Measurements from ENCODE around the gene ZP3.

DNA sequence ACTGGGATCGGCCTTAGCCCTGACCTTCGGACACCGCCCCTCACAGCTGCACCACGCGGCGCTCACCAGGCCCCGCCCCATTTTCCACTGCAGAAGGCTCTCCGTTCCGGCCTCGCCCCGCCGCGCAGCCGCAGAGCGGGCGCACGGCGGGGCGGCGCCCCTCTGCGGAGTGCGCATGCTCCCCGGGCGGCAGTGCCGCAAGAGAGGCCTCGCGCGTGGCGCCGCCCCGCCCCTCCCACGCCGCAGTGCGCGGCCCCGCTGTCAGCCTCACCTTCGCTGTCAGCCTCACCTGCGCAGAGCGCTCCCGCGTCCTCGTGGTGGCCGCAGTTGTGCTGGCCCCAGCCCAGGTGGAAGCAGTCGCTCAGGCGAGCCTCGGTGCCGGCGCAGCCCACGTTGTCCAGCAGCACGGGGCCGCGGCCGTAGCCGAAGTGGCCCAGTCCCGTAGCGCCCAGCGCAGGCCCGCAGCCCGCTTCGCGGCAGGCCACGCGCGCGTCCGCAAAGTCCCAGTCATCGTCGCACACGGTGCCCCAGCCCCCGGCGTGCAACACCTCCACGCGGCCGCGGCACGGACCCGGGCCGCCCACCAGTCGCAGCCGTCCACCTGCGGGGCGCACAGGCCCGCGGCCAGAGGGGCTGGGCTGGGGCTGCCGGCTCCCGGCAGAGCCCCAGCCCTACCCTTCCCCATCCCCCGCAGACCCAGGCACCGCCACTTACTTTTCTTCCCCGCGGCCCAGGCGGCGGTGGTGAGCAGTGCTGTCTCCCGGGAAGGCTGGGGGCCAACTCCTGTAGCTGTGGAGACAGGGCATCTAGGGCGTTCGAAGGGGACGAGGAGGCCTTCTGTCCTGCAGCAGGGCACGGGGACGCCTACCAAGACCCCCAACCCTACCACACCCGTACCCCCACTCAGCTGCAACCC lies 31.4 kb upstream of the ZP3 start:
- TF ChIP-seq EP300 (IDR thresholded peaks at IDR 0.05) (peak; percentile 42 to 94), CTCF (IDR thresholded peaks at IDR 0.05) (peak in 2 of 5 experiments; percentile 27 to 37)
